ENCODE measurements around the gene SRGAP3. TPM values are rescaled to one million over a fixed set of nuclear protein-coding genes. Genes with fewer than 3 reads are reported as not detected.
A peak's percentile ranks its signal among the peaks of the same experiment; 100 is the strongest.

The SRGAP3 gene
- total and polyA plus RNA-seq, 2 experiments from 2014 or later, result 0.89 to 1.7 TPM

GRCh38 chr3:9117220-9117619, 132.2 kb downstream of the SRGAP3 start:
- TF ChIP-seq EZH2phosphoT487 (IDR thresholded peaks at IDR 0.05; ENCODE audit: insufficient read depth, low read depth), result no peak
- TF ChIP-seq EZH2 (IDR thresholded peaks at IDR 0.05; ENCODE audit: insufficient read depth, poor library complexity, severe bottlenecking), result no peak
- Histone ChIP-seq H3K27me3 (replicated peaks; ENCODE audit: insufficient read depth) (peaks cover 12% of the 10 kb centered on the region), H3K4me1 (ENCODE audit: insufficient read depth) (no peaks in the 10 kb centered on the region), H3K79me2 (ENCODE audit: insufficient read depth) (no peaks in the 10 kb centered on the region), H3F3A (ENCODE audit: insufficient read depth) (no peaks in the 10 kb centered on the region), H3K4me2 (ENCODE audit: unreplicated experiment) (no peak overlapping the region), H4K20me1 (ENCODE audit: insufficient read depth) (no peaks in the 10 kb centered on the region), H3K9me3 (ENCODE audit: low read depth) (no peaks in the 10 kb centered on the region), H3K36me3 (ENCODE audit: low read depth) (no peaks in the 10 kb centered on the region), H3K4me3 (no peak overlapping the region), H3K9ac (no peak overlapping the region), H3K27ac (no peak overlapping the region), H3K9me2 (ENCODE audit: insufficient read depth) (no peaks in the 10 kb centered on the region), H2AFZ (no peak overlapping the region)
- DNase-seq, result no peak
- WGBS, 2 experiments (ENCODE audit: low coverage in 1 of 2, low lambda C conversion rate in 2 of 2, missing lambda C conversion rate in 2 of 2), result 48 to 50% methylated on average over 1 of the region's 1 CpG
- in situ Hi-C loops (cut with MboI), result no loop called here

- no peak for DNase-seq
- H3K9me2 ChIP-seq (ENCODE audit: insufficient read depth), result no peaks in the 10 kb centered on the region
- H4K20me1 ChIP-seq (ENCODE audit: insufficient read depth), result no peaks in the 10 kb centered on the region
- peaks cover 12% of the 10 kb centered on the region for H3K27me3 ChIP-seq (replicated peaks; ENCODE audit: insufficient read depth)
- no peak overlapping the region for H3K9ac ChIP-seq
- in situ Hi-C loops (cut with MboI), result no loop called here
- H2AFZ ChIP-seq, result no peak overlapping the region
- no peaks in the 10 kb centered on the region for H3K36me3 ChIP-seq (ENCODE audit: low read depth)
- no peaks in the 10 kb centered on the region for H3F3A ChIP-seq (ENCODE audit: insufficient read depth)
- no peak overlapping the region for H3K4me2 ChIP-seq (ENCODE audit: unreplicated experiment)
- H3K27ac ChIP-seq, result no peak overlapping the region
- 45 to 54% methylated on average over 3 of the region's 3 CpGs for WGBS, 2 experiments (ENCODE audit: low coverage in 1 of 2, low lambda C conversion rate in 2 of 2, missing lambda C conversion rate in 2 of 2)
- H3K79me2 ChIP-seq (ENCODE audit: insufficient read depth), result no peaks in the 10 kb centered on the region
- H3K4me3 ChIP-seq, result no peak overlapping the region
- H3K4me1 ChIP-seq (ENCODE audit: insufficient read depth), result no peaks in the 10 kb centered on the region
- TF ChIP-seq EZH2 (IDR thresholded peaks at IDR 0.05; ENCODE audit: insufficient read depth, poor library complexity, severe bottlenecking) (no peak), EZH2phosphoT487 (IDR thresholded peaks at IDR 0.05; ENCODE audit: insufficient read depth, low read depth) (no peak)
- no peaks in the 10 kb centered on the region for H3K9me3 ChIP-seq (ENCODE audit: low read depth)
Observed at GRCh38 chr3:9116336-9116735, 133.1 kb downstream of the SRGAP3 start.

GRCh38 chr3:9115336-9115735, 134.1 kb downstream of the SRGAP3 start:
- Histone ChIP-seq H3K27me3 (replicated peaks; ENCODE audit: insufficient read depth) (peaks cover 12% of the 10 kb centered on the region), H3K4me2 (ENCODE audit: unreplicated experiment) (no peak overlapping the region), H3K4me1 (ENCODE audit: insufficient read depth) (no peaks in the 10 kb centered on the region), H3K36me3 (ENCODE audit: low read depth) (no peaks in the 10 kb centered on the region), H3K4me3 (no peak overlapping the region), H3K27ac (no peak overlapping the region), H3K9me3 (ENCODE audit: low read depth) (no peaks in the 10 kb centered on the region), H3K9me2 (ENCODE audit: insufficient read depth) (no peaks in the 10 kb centered on the region), H4K20me1 (ENCODE audit: insufficient read depth) (no peaks in the 10 kb centered on the region), H3F3A (ENCODE audit: insufficient read depth) (no peaks in the 10 kb centered on the region), H2AFZ (no peak overlapping the region), H3K79me2 (ENCODE audit: insufficient read depth) (no peaks in the 10 kb centered on the region), H3K9ac (no peak overlapping the region)
- WGBS, 2 experiments (ENCODE audit: low coverage in 1 of 2, low lambda C conversion rate in 2 of 2, missing lambda C conversion rate in 2 of 2), result 68 to 74% methylated on average over 2 of the region's 2 CpGs
- in situ Hi-C loops (cut with MboI), result no loop called here
- DNase-seq, result no peak
- TF ChIP-seq EZH2phosphoT487 (IDR thresholded peaks at IDR 0.05; ENCODE audit: insufficient read depth, low read depth), result no peak
- no peak for TF ChIP-seq EZH2 (IDR thresholded peaks at IDR 0.05; ENCODE audit: insufficient read depth, poor library complexity, severe bottlenecking)

- Histone ChIP-seq H4K20me1 (ENCODE audit: insufficient read depth) (no peaks in the 10 kb centered on the region), H3K9me3 (ENCODE audit: low read depth) (no peaks in the 10 kb centered on the region), H3K79me2 (ENCODE audit: insufficient read depth) (no peaks in the 10 kb centered on the region), H3K27ac (no peak overlapping the region), H2AFZ (no peak overlapping the region), H3K9ac (no peak overlapping the region), H3F3A (ENCODE audit: insufficient read depth) (no peaks in the 10 kb centered on the region), H3K4me2 (ENCODE audit: unreplicated experiment) (no peak overlapping the region), H3K4me3 (no peak overlapping the region), H3K27me3 (replicated peaks; ENCODE audit: insufficient read depth) (peaks cover 12% of the 10 kb centered on the region), H3K4me1 (ENCODE audit: insufficient read depth) (no peaks in the 10 kb centered on the region), H3K9me2 (ENCODE audit: insufficient read depth) (no peaks in the 10 kb centered on the region), H3K36me3 (ENCODE audit: low read depth) (no peaks in the 10 kb centered on the region)
- 77 to 80% methylated on average over 4 of the region's 4 CpGs for WGBS, 2 experiments (ENCODE audit: low coverage in 1 of 2, low lambda C conversion rate in 2 of 2, missing lambda C conversion rate in 2 of 2)
- no peak for DNase-seq
- TF ChIP-seq EZH2 (IDR thresholded peaks at IDR 0.05; ENCODE audit: insufficient read depth, poor library complexity, severe bottlenecking), result no peak
- TF ChIP-seq EZH2phosphoT487 (IDR thresholded peaks at IDR 0.05; ENCODE audit: insufficient read depth, low read depth), result no peak
- in situ Hi-C loops (cut with MboI), result no loop called here
Observed at GRCh38 chr3:9113040-9113439, 136.4 kb downstream of the SRGAP3 start.

GRCh38 chr3:9111866-9112265, 137.6 kb downstream of the SRGAP3 start:
- DNase-seq, result peak; percentile 65
- 4 to 6% methylated on average over 5 of the region's 5 CpGs for WGBS, 2 experiments (ENCODE audit: low coverage in 1 of 2, low lambda C conversion rate in 2 of 2, missing lambda C conversion rate in 2 of 2)
- no peaks in the 10 kb centered on the region for H3K9me3 ChIP-seq (ENCODE audit: low read depth)

More at GRCh38 chr3:9111866-9112265, 137.6 kb downstream of the SRGAP3 start:
- Histone ChIP-seq H3K9ac (no peak overlapping the region), H3K9me2 (ENCODE audit: insufficient read depth) (no peaks in the 10 kb centered on the region), H3K79me2 (ENCODE audit: insufficient read depth) (no peaks in the 10 kb centered on the region), H3K4me3 (no peak overlapping the region), H3K27me3 (replicated peaks; ENCODE audit: insufficient read depth) (peaks cover 12% of the 10 kb centered on the region), H2AFZ (no peak overlapping the region), H3K4me2 (ENCODE audit: unreplicated experiment) (no peak overlapping the region), H4K20me1 (ENCODE audit: insufficient read depth) (no peaks in the 10 kb centered on the region), H3F3A (ENCODE audit: insufficient read depth) (no peaks in the 10 kb centered on the region), H3K27ac (no peak overlapping the region), H3K4me1 (ENCODE audit: insufficient read depth) (no peaks in the 10 kb centered on the region), H3K36me3 (ENCODE audit: low read depth) (no peaks in the 10 kb centered on the region)
- no peak for TF ChIP-seq EZH2 (IDR thresholded peaks at IDR 0.05; ENCODE audit: insufficient read depth, poor library complexity, severe bottlenecking)
- no peak for TF ChIP-seq EZH2phosphoT487 (IDR thresholded peaks at IDR 0.05; ENCODE audit: insufficient read depth, low read depth)
- in situ Hi-C loops (cut with MboI), result no loop called here
